Dermis blood vessel endothelial cell (primary cell): ENCODE data around the gene SLC23A2. TPM values are rescaled to one million over a fixed set of nuclear protein-coding genes. Genes with fewer than 3 reads are reported as not detected.

Experiments
- DNase-seq: peaks from one replicate; pipeline ENCODE4 v3.0.0; 2010
- total RNA-seq: library from RNA; depleted of rRNA; stranded (reverse); fragments of >200 nt; gene quantifications from 2 replicates; pipeline ENCODE4 v1.2.3, GENCODE V29; 2014

SLC23A2 gene
- total RNA-seq, 1 donor from 2014 or later: 18.2 TPM

GRCh38 chr20:4837760-4838159 lies 163.6 kb downstream of the SLC23A2 start:
- DNase-seq: no peak

- DNase-seq: no peak
These were observed 164.4 kb downstream of the SLC23A2 start for GRCh38 chr20:4836935-4837334.

GRCh38 chr20:4836473-4836872 lies 164.8 kb downstream of the SLC23A2 start:
- DNase-seq: no peak

GRCh38 chr20:4835244-4836177 lies 165.8 kb downstream of the SLC23A2 start:
- DNase-seq: no peak

GRCh38 chr20:4833074-4833728 lies 168.1 kb downstream of the SLC23A2 start:
- no peak for DNase-seq

GRCh38 chr20:4832469-4832868 lies 168.8 kb downstream of the SLC23A2 start:
- no peak for DNase-seq

- DNase-seq: peak; percentile 76
These were observed 170.6 kb downstream of the SLC23A2 start for GRCh38 chr20:4830696-4831095.

- DNase-seq: peak; percentile 9
These were observed 171.1 kb downstream of the SLC23A2 start for GRCh38 chr20:4830259-4830658.

GRCh38 chr20:4829514-4830215 lies 171.6 kb downstream of the SLC23A2 start:
- no peak for DNase-seq

GRCh38 chr20:4828830-4829513 lies 172.3 kb downstream of the SLC23A2 start:
- no peak for DNase-seq

- no peak for DNase-seq
These were observed 179.7 kb downstream of the SLC23A2 start for GRCh38 chr20:4821590-4821989.

GRCh38 chr20:4820806-4821518 lies 180.3 kb downstream of the SLC23A2 start:
- peak; percentile 69 for DNase-seq

GRCh38 chr20:4819901-4820300 lies 181.4 kb downstream of the SLC23A2 start:
- DNase-seq: no peak

- peak; percentile 27 for DNase-seq
These were observed 184.1 kb downstream of the SLC23A2 start for GRCh38 chr20:4817230-4817671.

- DNase-seq: no peak
These were observed 185.7 kb downstream of the SLC23A2 start for GRCh38 chr20:4815628-4816027.

- peak; percentile 58 for DNase-seq
These were observed 186.5 kb downstream of the SLC23A2 start for GRCh38 chr20:4814696-4815252.

- DNase-seq: peak; percentile 91
These were observed 187.2 kb downstream of the SLC23A2 start for GRCh38 chr20:4813863-4814695.

GRCh38 chr20:4813076-4813862 lies 188.0 kb downstream of the SLC23A2 start:
- DNase-seq: peak; percentile 75

GRCh38 chr20:4812641-4813075 lies 188.7 kb downstream of the SLC23A2 start:
- no peak for DNase-seq

GRCh38 chr20:4812216-4812615 lies 189.1 kb downstream of the SLC23A2 start:
- DNase-seq: no peak
